H1 (cell line): ENCODE data around the gene PCNX4. TPM values are rescaled to one million over a fixed set of nuclear protein-coding genes. Genes with fewer than 3 reads are reported as not detected.
A peak's percentile ranks its signal among the peaks of the same experiment; 100 is the strongest.

Experiments used
- CTCF ChIA-PET: fragments of 300-600 bp; sonication (Branson Sonifier 250); formaldehyde crosslinking; loops from one replicate; lab custom pipeline; 2021; ENCODE audit not compliant: partially characterized antibody; lab: Charles Lee
- POLR2A ChIA-PET: fragments of 300-600 bp; sonication (Branson Sonifier 250); formaldehyde crosslinking; loops from one replicate; lab custom pipeline; 2021; ENCODE audit warnings: inconsistent platforms; ENCODE audit not compliant: partially characterized antibody; lab: Charles Lee
- DNase-seq, 2 experiments: peaks; one replicate each; pipeline versions ENCODE4 v3.0.0 to v3.0.0-alpha.2; 2010 to 2022; ENCODE audit warnings: low spot score in 2 of 2, low read depth in 1 of 2, mixed read lengths in 1 of 2
- FAIRE-seq: peaks from 2 replicates; lab custom pipeline; 2011; peaks lifted over from hg19 to GRCh38; lab: Jason Lieb, UNC
- H2AFZ ChIP-seq: 2 replicates; pipeline ENCODE4 v1.8.1; 2012; ENCODE audit warnings: low read length, inconsistent platforms
- H2AK5ac ChIP-seq: 2 replicates; pipeline ENCODE4 v1.6.1; 2013; ENCODE audit warnings: low read depth, low read length
- H2BK120ac ChIP-seq: replicated peaks from 2 replicates; pipeline ENCODE3; 2013; ENCODE audit warnings: low read depth, low read length, inconsistent platforms
- H2BK12ac ChIP-seq: 2 replicates; pipeline ENCODE4 v1.6.1; 2013; ENCODE audit warnings: low read depth, low read length
- H2BK15ac ChIP-seq: 2 replicates; pipeline ENCODE4 v1.6.1; 2013; ENCODE audit warnings: low read length
- H2BK20ac ChIP-seq: 2 replicates; pipeline ENCODE4 v1.6.1; 2013; ENCODE audit warnings: low read length
- H2BK5ac ChIP-seq: 2 replicates; pipeline ENCODE4 v1.6.1; 2013; ENCODE audit warnings: low read depth, low read length
- H3K14ac ChIP-seq: 2 replicates; pipeline ENCODE4 v1.6.1; 2013; ENCODE audit warnings: inconsistent platforms; ENCODE audit not compliant: insufficient read length
- H3K18ac ChIP-seq: 2 replicates; pipeline ENCODE4 v1.6.1; 2013; ENCODE audit warnings: low read length; ENCODE audit errors: extremely low read depth
- H3K23ac ChIP-seq: 2 replicates; pipeline ENCODE4 v1.6.1; 2013; ENCODE audit warnings: inconsistent platforms; ENCODE audit not compliant: insufficient read length
- H3K23me2 ChIP-seq: 2 replicates; pipeline ENCODE4 v1.6.1; 2013; ENCODE audit warnings: low read depth, low read length
- H3K27ac ChIP-seq: 2 replicates; pipeline ENCODE4 v1.6.1; 2011; ENCODE audit warnings: low read depth, low read length, inconsistent platforms
- H3K27me3 ChIP-seq, 4 experiments: replicated peaks in 1 of 4; 1 replicate in 1 of 4; 2 replicates in 3 of 4; pipeline versions ENCODE4 v1.6.1 to v1.8.1; 2011 to 2013; ENCODE audit warnings: low read length in 3 of 4, mild to moderate bottlenecking in 3 of 4, inconsistent platforms in 2 of 4, mixed read lengths in 2 of 4, moderate library complexity in 1 of 4; ENCODE audit not compliant: control insufficient read depth in 3 of 4, insufficient read depth in 3 of 4; ENCODE audit errors: extremely low read depth in 1 of 4
- H3K36me3 ChIP-seq, 4 experiments: 2 replicates each; pipeline versions ENCODE4 v1.6.1 to v1.8.1; 2011 to 2013; ENCODE audit warnings: mild to moderate bottlenecking in 4 of 4, low read length in 3 of 4, moderate library complexity in 2 of 4, control low read depth in 1 of 4, inconsistent platforms in 1 of 4; ENCODE audit not compliant: insufficient read depth in 4 of 4, control insufficient read depth in 2 of 4
- H3K4ac ChIP-seq: replicated peaks from 2 replicates; pipeline ENCODE3; 2013; ENCODE audit warnings: low read length, low read depth, mixed read lengths, inconsistent platforms; ENCODE audit not compliant: insufficient read length
- H3K4me1 ChIP-seq, 4 experiments: replicated peaks in 1 of 4; 1 replicate in 1 of 4; 2 replicates in 3 of 4; pipeline versions ENCODE4 v1.6.1 to v1.8.1; 2011 to 2013; ENCODE audit warnings: low read length in 3 of 4, inconsistent platforms in 2 of 4, mixed read lengths in 1 of 4; ENCODE audit not compliant: insufficient read depth in 4 of 4, control insufficient read depth in 3 of 4
- H3K4me2 ChIP-seq, 2 experiments: 2 replicates each; pipeline versions ENCODE4 v1.6.1 to v1.8.1; 2011 to 2013; ENCODE audit warnings: low read depth in 2 of 2, low read length in 2 of 2, control low read depth in 1 of 2, inconsistent platforms in 1 of 2, mild to moderate bottlenecking in 1 of 2; ENCODE audit not compliant: insufficient read depth in 1 of 2
- H3K4me3 ChIP-seq, 4 experiments: fragments of 200-600, 300-600 bp in 1 of 4; sonication (generic), shearing (Covaris generic), sonication (Bioruptor Twin) in 1 of 4; 2 replicates each; pipeline versions ENCODE4 v1.5.1 to v1.8.1; 2011 to 2016; ENCODE audit warnings: low read length in 4 of 4, low read depth in 3 of 4, control low read depth in 2 of 4, inconsistent platforms in 2 of 4, mild to moderate bottlenecking in 2 of 4, mixed read lengths in 1 of 4, moderate library complexity in 1 of 4; ENCODE audit not compliant: insufficient read depth in 2 of 4; ENCODE audit errors: extremely low read depth in 1 of 4
- H3K56ac ChIP-seq: replicated peaks from 2 replicates; pipeline ENCODE3; 2013; ENCODE audit warnings: low read depth, mild to moderate bottlenecking, mixed read lengths, low read length, inconsistent platforms; ENCODE audit not compliant: insufficient read length
- H3K79me1 ChIP-seq: 2 replicates; pipeline ENCODE4 v1.6.1; 2013; ENCODE audit warnings: low read depth, low read length, control low read depth
- H3K79me2 ChIP-seq, 2 experiments: 2 replicates each; pipeline versions ENCODE4 v1.6.1 to v1.8.1; 2012 to 2013; ENCODE audit warnings: low read length in 2 of 2, mild to moderate bottlenecking in 2 of 2, inconsistent platforms in 1 of 2; ENCODE audit not compliant: insufficient read depth in 2 of 2, control insufficient read depth in 1 of 2
- H3K9ac ChIP-seq, 4 experiments: replicated peaks in 1 of 4; 1 replicate in 1 of 4; 2 replicates in 3 of 4; pipeline versions ENCODE4 v1.6.1 to v1.8.1; 2011 to 2013; ENCODE audit warnings: low read depth in 3 of 4, low read length in 3 of 4, control low read depth in 2 of 4, mild to moderate bottlenecking in 2 of 4, moderate library complexity in 2 of 4, inconsistent platforms in 1 of 4; ENCODE audit errors: extremely low read depth in 1 of 4
- H3K9me3 ChIP-seq, 2 experiments: 2 replicates each; pipeline versions ENCODE4 v1.6.1 to v1.8.1; 2012 to 2013; ENCODE audit warnings: mild to moderate bottlenecking in 2 of 2, moderate library complexity in 2 of 2, control low read depth in 1 of 2, inconsistent platforms in 1 of 2, low read depth in 1 of 2, low read length in 1 of 2, mixed read lengths in 1 of 2; ENCODE audit not compliant: insufficient read depth in 2 of 2
- H4K20me1 ChIP-seq, 2 experiments: replicated peaks in 1 of 2; 2 replicates each; pipeline versions ENCODE3 to v1.8.1; 2011 to 2013; ENCODE audit warnings: inconsistent platforms in 2 of 2, low read length in 2 of 2, mild to moderate bottlenecking in 1 of 2; ENCODE audit not compliant: insufficient read depth in 2 of 2, control insufficient read depth in 1 of 2
- H4K5ac ChIP-seq: 2 replicates; pipeline ENCODE4 v1.6.1; 2013; ENCODE audit warnings: low read length, low read depth, mixed read lengths, inconsistent platforms; ENCODE audit not compliant: insufficient read length
- H4K8ac ChIP-seq: 2 replicates; pipeline ENCODE4 v1.8.0; 2013; ENCODE audit warnings: mild to moderate bottlenecking, moderate library complexity, low read length, inconsistent platforms; ENCODE audit not compliant: insufficient read depth; ENCODE audit errors: extremely low read depth
- H4K91ac ChIP-seq: replicated peaks from 2 replicates; pipeline ENCODE3; 2013; ENCODE audit warnings: low read length, mixed read lengths, inconsistent platforms; ENCODE audit not compliant: insufficient read length
- ASH2L ChIP-seq: fragments of 200-600, 300-600 bp; sonication (generic); IDR thresholded peaks from one replicate; pipeline ENCODE4 v1.7.1; 2017; ENCODE audit warnings: low read length
- BACH1 ChIP-seq: IDR thresholded peaks from 2 replicates; pipeline ENCODE4 v1.6.1; 2012; ENCODE audit warnings: low read length, improper control_type of control experiment
- HDAC2 ChIP-seq, 2 experiments: fragments of 300-600 bp in 1 of 2; sonication (generic) in 1 of 2; IDR thresholded peaks; 2 replicates each; pipeline ENCODE4 v1.6.1; 2011 to 2012; ENCODE audit warnings: low read depth in 2 of 2, low read length in 2 of 2, mild to moderate bottlenecking in 2 of 2, moderate library complexity in 2 of 2, borderline replicate concordance in 1 of 2, inconsistent platforms in 1 of 2
- KDM1A ChIP-seq: fragments of 200-600, 300-600 bp; sonication (generic); IDR thresholded peaks from 2 replicates; pipeline ENCODE4 v1.7.1; 2016; ENCODE audit warnings: mild to moderate bottlenecking, low read length, borderline replicate concordance
- NRF1 ChIP-seq: IDR thresholded peaks from 2 replicates; pipeline ENCODE4 v1.6.1; 2011; ENCODE audit warnings: mild to moderate bottlenecking, low read depth, low read length, improper control_type of control experiment
- POLR2AphosphoS5 ChIP-seq: IDR thresholded peaks from 2 replicates; pipeline ENCODE4 v1.6.1; 2011; ENCODE audit warnings: low read depth, low read length
- POU5F1 ChIP-seq: IDR thresholded peaks from 2 replicates; pipeline ENCODE4 v1.6.1; 2011; ENCODE audit warnings: low read depth, mild to moderate bottlenecking, low read length, moderate library complexity
- RAD21 ChIP-seq, 2 experiments: IDR thresholded peaks in 1 of 2; conservative IDR thresholded peaks in 1 of 2; 2 replicates each; pipeline ENCODE4 v1.6.1; 2011; ENCODE audit warnings: low read depth in 2 of 2, low read length in 2 of 2, improper control_type of control experiment in 1 of 2, inconsistent platforms in 1 of 2, mild to moderate bottlenecking in 1 of 2, moderate library complexity in 1 of 2
- TEAD4 ChIP-seq: IDR thresholded peaks from 2 replicates; pipeline ENCODE4 v1.6.1; 2012; ENCODE audit warnings: low read depth, low read length, inconsistent platforms, mixed read lengths
- WGBS, 2 experiments: shearing (Covaris generic) in 1 of 2; methylation state at CpG; one replicate each; pipeline versions ENCODE4 v1.1.6 to v1.1.7; 2013 to 2015; ENCODE audit warnings: low lambda C conversion rate in 2 of 2, mixed read lengths in 2 of 2, inconsistent platforms in 1 of 2, low coverage in 1 of 2, missing lambda C conversion rate in 1 of 2; ENCODE audit not compliant: insufficient replicate concordance in 2 of 2, insufficient coverage in 1 of 2, insufficient read length in 1 of 2; ENCODE audit errors: extremely low coverage in 1 of 2, missing lambda C conversion rate in 1 of 2; 5-methylcytosine and 5-hydroxymethylcytosine counted together
- polyA plus RNA-seq, 7 experiments: library from polyadenylated mRNA; depleted of rRNA in 3 of 7; stranded (reverse) in 5 of 7; unstranded in 2 of 7; fragments of >200 nt in 5 of 7; fragments of 200-250 nt in 2 of 7; gene quantifications; 1 replicate in 5 of 7; 2 replicates in 1 of 7; 4 replicates in 1 of 7; pipeline versions ENCODE4 v1.2.1 to v1.2.3, GENCODE V29; 2011 to 2013; ENCODE audit warnings: missing spikeins in 2 of 7, mixed read lengths in 2 of 7
- total RNA-seq: library from RNA; stranded (reverse); fragmentation: NEBNext Ultra II Directional; extraction: Animal tissue kit (Norgen Biotek cat#: 25700); gene quantifications from 2 replicates; pipeline ENCODE4 v1.2.1, GENCODE V29; 2021

PCNX4 gene
- total and polyA plus RNA-seq, 2 of the 8 experiments (the other 6 are each of a cell fraction or from before 2014, with no cell fraction given): 28.4 to 35.5 TPM

DNA sequence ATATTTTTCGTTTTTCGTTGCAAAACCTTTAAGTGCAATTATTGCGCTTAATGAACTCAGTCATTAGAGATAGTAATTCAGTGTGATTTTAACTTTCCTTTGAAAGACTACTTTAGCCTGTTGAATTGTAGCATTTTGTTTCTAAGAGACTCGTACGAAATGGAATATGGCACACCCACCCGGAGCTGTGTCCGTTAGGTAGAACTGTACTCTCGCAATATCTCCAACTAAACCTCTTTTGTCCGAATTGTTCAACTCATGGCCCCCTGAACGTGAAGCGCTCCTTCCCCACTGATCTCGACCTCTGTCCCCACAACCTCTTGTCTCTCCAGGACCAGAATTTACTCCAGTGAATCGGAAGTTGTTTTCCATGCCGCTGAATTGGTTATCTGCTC, 800 bp downstream of the PCNX4 start:
- Histone ChIP-seq H2BK120ac (no peak overlapping the region), H3K23me2 (peaks cover 7% of the 10 kb centered on the region; the same call in 1 of the 2 replicates), H3K4me3 (peak overlapping the region; percentile 91 to 96 (median 94)), H3K79me1 (peaks cover 5% of the 10 kb centered on the region; the same call in 1 of the 2 replicates), H3K14ac (no peak overlapping the region), H3K4ac (no peak overlapping the region), H3K27ac (peak overlapping the region; percentile 97), H3K23ac (no peak overlapping the region), H3K9ac (peak overlapping the region; percentile 83 to 97 (median 94)), H3K9me3 (no peaks in the 10 kb centered on the region), H4K5ac (peak overlapping the region; percentile 48), H2BK15ac (no peak overlapping the region), H3K79me2 (peaks cover 6 to 51% of the 10 kb centered on the region in 2 experiments; a peak in 3 of 4 replicates), H3K56ac (peak overlapping the region; percentile 78), H3K18ac (no peak overlapping the region; the same call in 1 of the 2 replicates), H3K36me3 (peaks cover 0 to 2% (median 0%) of the 10 kb centered on the region in 4 experiments; a peak in 1 of 8 replicates), H4K8ac (no peak overlapping the region), H2AK5ac (no peak overlapping the region), H2BK20ac (no peak overlapping the region), H4K91ac (no peak overlapping the region), H4K20me1 (peaks cover 0 to 3% of the 10 kb centered on the region in 2 experiments), H3K4me2 (peak overlapping the region; percentile 88 to 89), H3K4me1 (peaks cover 5 to 10% (median 9%) of the 10 kb centered on the region in 4 experiments), H3K27me3 (no peaks in the 10 kb centered on the region), H2BK12ac (no peak overlapping the region), H2BK5ac (peak overlapping the region; percentile 96), H2AFZ (peak overlapping the region; percentile 72; the same call in 1 of the 2 replicates)
- ChIA-PET POLR2A (interaction anchor here (0.7 to 1.7 kb wide), 7 partner anchors 9 to 156 kb away, joined by 3 to 5 read pairs (median 3); partner anchors contain the start of genes DHRS7 and PPM1A), CTCF (interaction anchor here (1.4 to 1.7 kb wide), 3 partner anchors 9 to 128 kb away, joined by 3 to 5 read pairs (median 5); no protein-coding TSS in a partner anchor)
- WGBS, 2 experiments: 2% methylated on average over 14 of the region's 14 CpGs; no CpG with 5 or more reads in 1 of the 2 experiments
- no peak for DNase-seq
- TF ChIP-seq BACH1 (no peak), POU5F1 (no peak), TEAD4 (no peak), HDAC2 (IDR thresholded peaks at IDR 0.05; ENCODE audit: borderline replicate concordance in 1 of 2, low read depth in 2 of 2, low read length in 2 of 2) (no peak), POLR2AphosphoS5 (no peak), NRF1 (no peak), ASH2L (no peak), RAD21 (IDR thresholded peaks at IDR 0.05 in 1 of 2, conservative IDR thresholded peaks at IDR 0.05 in 1 of 2; ENCODE audit: low read depth in 2 of 2, low read length in 2 of 2) (no peak), KDM1A (no peak)
- FAIRE-seq: no peak
